ENCODE results near the gene FBXL19. TPM values are rescaled to one million over a fixed set of nuclear protein-coding genes. Genes with fewer than 3 reads are reported as not detected.

FBXL19 gene
- total and polyA plus RNA-seq, 2 of the 13 experiments (the other 11 are each of a cell fraction or from before 2014, with no cell fraction given) = 6.0 to 13.7 TPM

DNA sequence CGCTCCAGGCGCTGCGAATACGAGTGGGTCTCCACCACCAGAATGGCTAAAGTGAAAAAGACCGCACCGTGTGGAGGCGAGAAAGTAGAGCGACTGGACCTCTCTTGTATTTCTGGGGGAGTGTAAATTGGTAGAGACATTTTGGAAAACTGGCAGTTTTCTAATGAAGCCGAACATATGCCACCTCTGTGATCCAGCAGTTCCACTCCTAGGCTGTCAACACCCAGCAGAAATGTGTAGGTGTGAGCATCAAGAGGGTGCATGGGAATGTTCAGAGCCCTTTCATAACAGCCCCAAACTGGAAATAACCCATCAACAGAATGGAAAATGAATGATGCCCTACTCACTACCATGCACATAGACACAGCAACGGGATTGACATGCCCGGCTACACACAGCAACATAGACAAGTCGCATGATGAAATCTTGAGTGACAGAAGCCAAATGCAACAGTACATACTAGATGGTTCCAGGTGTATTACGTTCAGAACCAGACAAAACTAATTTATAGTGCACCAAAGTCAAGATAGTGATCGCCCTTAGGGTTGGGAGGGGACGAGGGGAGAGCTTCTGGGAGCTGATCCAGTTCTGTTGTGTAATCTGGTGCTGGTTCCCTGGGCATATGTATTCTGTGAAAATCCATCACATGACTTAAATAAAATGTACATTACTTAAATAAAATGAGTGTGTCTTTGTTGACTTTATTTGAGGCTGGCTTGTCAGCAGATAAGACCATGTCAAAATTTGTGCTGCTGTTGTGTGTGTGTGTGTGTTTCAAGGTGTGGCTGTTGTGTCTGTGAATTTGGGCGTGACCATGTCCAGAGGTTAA, 28.6 kb upstream of the FBXL19 start (continued):
- TF ChIP-seq, protein P1, sequence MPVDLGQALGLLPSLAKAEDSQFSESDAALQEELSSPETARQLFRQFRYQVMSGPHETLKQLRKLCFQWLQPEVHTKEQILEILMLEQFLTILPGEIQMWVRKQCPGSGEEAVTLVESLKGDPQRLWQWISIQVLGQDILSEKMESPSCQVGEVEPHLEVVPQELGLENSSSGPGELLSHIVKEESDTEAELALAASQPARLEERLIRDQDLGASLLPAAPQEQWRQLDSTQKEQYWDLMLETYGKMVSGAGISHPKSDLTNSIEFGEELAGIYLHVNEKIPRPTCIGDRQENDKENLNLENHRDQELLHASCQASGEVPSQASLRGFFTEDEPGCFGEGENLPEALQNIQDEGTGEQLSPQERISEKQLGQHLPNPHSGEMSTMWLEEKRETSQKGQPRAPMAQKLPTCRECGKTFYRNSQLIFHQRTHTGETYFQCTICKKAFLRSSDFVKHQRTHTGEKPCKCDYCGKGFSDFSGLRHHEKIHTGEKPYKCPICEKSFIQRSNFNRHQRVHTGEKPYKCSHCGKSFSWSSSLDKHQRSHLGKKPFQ (CRISPR knock-in tag; IDR thresholded peaks at IDR 0.05; ENCODE audit: insufficient replicate concordance) = no peak
- TF ChIP-seq IRX3 (CRISPR knock-in tag; IDR thresholded peaks at IDR 0.05; ENCODE audit: borderline replicate concordance, low read depth) (peak; percentile 23; the same call in 1 of the 2 replicates), ZNF3 (CRISPR knock-in tag; IDR thresholded peaks at IDR 0.05) (no peak), REL (CRISPR knock-in tag; conservative IDR thresholded peaks at IDR 0.05) (no peak), ZNF501 (CRISPR knock-in tag; IDR thresholded peaks at IDR 0.05) (no peak), ZNF354B (CRISPR knock-in tag; IDR thresholded peaks at IDR 0.05) (peak; percentile 93; the same call in 1 of the 2 replicates), REPIN1 (CRISPR knock-in tag; IDR thresholded peaks at IDR 0.05; ENCODE audit: borderline replicate concordance, low read depth) (no peak), CAMTA2 (CRISPR knock-in tag; IDR thresholded peaks at IDR 0.05; ENCODE audit: borderline replicate concordance) (0 out of 2 replicates have a peak, but pooled peaks have one; percentile 4), ZNF737 (CRISPR knock-in tag; IDR thresholded peaks at IDR 0.05; ENCODE audit: borderline replicate concordance) (no peak), MAZ (IDR thresholded peaks at IDR 0.05; ENCODE audit: borderline replicate concordance, low read depth, low read length) (no peak), MAZ (CRISPR knock-in tag; IDR thresholded peaks at IDR 0.05; ENCODE audit: low read depth) (no peak), PPARG (CRISPR knock-in tag; conservative IDR thresholded peaks at IDR 0.05) (no peak), BRD4 (CRISPR knock-in tag; IDR thresholded peaks at IDR 0.05) (no peak), SOX5 (CRISPR knock-in tag; IDR thresholded peaks at IDR 0.05; ENCODE audit: borderline replicate concordance) (no peak; the same call in 1 of the 2 replicates), RNF2 (conservative IDR thresholded peaks at IDR 0.05; ENCODE audit: low read depth) (no peak; the same call in 1 of the 2 replicates), CHD2 (IDR thresholded peaks at IDR 0.05; ENCODE audit: low read depth, low read length) (no peak)
- TF ChIP-seq, protein P2, sequence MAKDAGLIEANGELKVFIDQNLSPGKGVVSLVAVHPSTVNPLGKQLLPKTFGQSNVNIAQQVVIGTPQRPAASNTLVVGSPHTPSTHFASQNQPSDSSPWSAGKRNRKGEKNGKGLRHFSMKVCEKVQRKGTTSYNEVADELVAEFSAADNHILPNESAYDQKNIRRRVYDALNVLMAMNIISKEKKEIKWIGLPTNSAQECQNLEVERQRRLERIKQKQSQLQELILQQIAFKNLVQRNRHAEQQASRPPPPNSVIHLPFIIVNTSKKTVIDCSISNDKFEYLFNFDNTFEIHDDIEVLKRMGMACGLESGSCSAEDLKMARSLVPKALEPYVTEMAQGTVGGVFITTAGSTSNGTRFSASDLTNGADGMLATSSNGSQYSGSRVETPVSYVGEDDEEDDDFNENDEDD (CRISPR knock-in tag; IDR thresholded peaks at IDR 0.05; ENCODE audit: borderline replicate concordance) = no peak
- TF ChIP-seq, protein P3, sequence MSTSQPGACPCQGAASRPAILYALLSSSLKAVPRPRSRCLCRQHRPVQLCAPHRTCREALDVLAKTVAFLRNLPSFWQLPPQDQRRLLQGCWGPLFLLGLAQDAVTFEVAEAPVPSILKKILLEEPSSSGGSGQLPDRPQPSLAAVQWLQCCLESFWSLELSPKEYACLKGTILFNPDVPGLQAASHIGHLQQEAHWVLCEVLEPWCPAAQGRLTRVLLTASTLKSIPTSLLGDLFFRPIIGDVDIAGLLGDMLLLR (CRISPR knock-in tag; IDR thresholded peaks at IDR 0.05) = 0 out of 2 replicates have a peak, but pooled peaks have one; percentile 17
- TF ChIP-seq, protein P4, sequence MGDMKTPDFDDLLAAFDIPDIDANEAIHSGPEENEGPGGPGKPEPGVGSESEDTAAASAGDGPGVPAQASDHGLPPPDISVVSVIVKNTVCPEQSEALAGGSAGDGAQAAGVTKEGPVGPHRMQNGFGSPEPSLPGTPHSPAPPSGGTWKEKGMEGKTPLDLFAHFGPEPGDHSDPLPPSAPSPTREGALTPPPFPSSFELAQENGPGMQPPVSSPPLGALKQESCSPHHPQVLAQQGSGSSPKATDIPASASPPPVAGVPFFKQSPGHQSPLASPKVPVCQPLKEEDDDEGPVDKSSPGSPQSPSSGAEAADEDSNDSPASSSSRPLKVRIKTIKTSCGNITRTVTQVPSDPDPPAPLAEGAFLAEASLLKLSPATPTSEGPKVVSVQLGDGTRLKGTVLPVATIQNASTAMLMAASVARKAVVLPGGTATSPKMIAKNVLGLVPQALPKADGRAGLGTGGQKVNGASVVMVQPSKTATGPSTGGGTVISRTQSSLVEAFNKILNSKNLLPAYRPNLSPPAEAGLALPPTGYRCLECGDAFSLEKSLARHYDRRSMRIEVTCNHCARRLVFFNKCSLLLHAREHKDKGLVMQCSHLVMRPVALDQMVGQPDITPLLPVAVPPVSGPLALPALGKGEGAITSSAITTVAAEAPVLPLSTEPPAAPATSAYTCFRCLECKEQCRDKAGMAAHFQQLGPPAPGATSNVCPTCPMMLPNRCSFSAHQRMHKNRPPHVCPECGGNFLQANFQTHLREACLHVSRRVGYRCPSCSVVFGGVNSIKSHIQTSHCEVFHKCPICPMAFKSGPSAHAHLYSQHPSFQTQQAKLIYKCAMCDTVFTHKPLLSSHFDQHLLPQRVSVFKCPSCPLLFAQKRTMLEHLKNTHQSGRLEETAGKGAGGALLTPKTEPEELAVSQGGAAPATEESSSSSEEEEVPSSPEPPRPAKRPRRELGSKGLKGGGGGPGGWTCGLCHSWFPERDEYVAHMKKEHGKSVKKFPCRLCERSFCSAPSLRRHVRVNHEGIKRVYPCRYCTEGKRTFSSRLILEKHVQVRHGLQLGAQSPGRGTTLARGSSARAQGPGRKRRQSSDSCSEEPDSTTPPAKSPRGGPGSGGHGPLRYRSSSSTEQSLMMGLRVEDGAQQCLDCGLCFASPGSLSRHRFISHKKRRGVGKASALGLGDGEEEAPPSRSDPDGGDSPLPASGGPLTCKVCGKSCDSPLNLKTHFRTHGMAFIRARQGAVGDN (CRISPR knock-in tag; IDR thresholded peaks at IDR 0.05) = no peak; the same call in none of the 2 replicates

Measured in HepG2 (cell line).